Measurements from ENCODE around the gene QPRT. TPM values are rescaled to one million over a fixed set of nuclear protein-coding genes. Genes with fewer than 3 reads are reported as not detected.
"Not testable (repeated sequence)": the region's sequence is repeated elsewhere in the genome, so short reads cannot be mapped to it uniquely, and the experiment has no call there.

The QPRT gene
- polyA plus RNA-seq, 1 experiment, result 4.2 TPM

- no peak overlapping the region for H3K4me3 ChIP-seq (ENCODE audit: low read depth, low read length)
- POLR2A ChIA-PET, result no interaction called here
- CTCF ChIA-PET, result no interaction called here
- DNase-seq (ENCODE audit: low read depth), result no peak
- H3K36me3 ChIP-seq (ENCODE audit: control insufficient read depth, insufficient read depth, low read length), result no peaks in the 10 kb centered on the region
- H3K27me3 ChIP-seq (ENCODE audit: control insufficient read depth, insufficient read depth, low read length), result no peaks in the 10 kb centered on the region
- TF ChIP-seq CTCF (IDR thresholded peaks at IDR 0.05; ENCODE audit: insufficient read depth, low read depth, low read length), result no peak
Observed at GRCh38 chr16:29694384-29695195, 15.6 kb downstream of the QPRT start.

- H3K4me3 ChIP-seq (ENCODE audit: low read depth, low read length); DNase-seq (ENCODE audit: low read depth); H3K36me3 ChIP-seq (ENCODE audit: control insufficient read depth, insufficient read depth, low read length); H3K27me3 ChIP-seq (ENCODE audit: control insufficient read depth, insufficient read depth, low read length); POLR2A ChIA-PET: not testable (repeated sequence)
- CTCF ChIA-PET, result interaction anchor here (0.8 kb wide), 1 partner anchor 19 kb away, joined by 3 read pairs; no protein-coding TSS in a partner anchor
Observed at GRCh38 chr16:29695675-29696074, 16.7 kb downstream of the QPRT start.

DNA sequence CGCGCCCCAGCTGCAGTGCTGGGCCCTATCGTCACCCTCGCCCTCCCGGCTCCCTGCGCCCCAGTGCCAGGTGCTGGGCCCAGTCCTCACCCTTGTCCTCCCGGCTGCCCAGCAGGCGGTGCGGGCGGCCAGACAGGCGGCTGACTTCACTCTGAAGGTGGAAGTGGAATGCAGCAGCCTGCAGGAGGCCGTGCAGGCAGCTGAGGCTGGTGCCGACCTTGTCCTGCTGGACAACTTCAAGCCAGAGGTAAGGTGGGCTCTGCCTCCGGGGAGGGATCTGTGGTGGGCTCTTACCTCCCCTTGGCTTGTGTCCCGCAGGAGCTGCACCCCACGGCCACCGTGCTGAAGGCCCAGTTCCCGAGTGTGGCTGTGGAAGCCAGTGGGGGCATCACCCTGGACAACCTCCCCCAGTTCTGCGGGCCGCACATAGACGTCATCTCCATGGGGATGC, 17.9 kb downstream of the QPRT start:
- no peaks in the 10 kb centered on the region for H3K36me3 ChIP-seq (ENCODE audit: control insufficient read depth, insufficient read depth, low read length)
- ChIA-PET POLR2A (no interaction called here), CTCF (interaction anchor here (0.9 to 1.4 kb wide), 3 partner anchors 30 to 336 kb away, joined by 3 to 6 read pairs (median 3); no protein-coding TSS in a partner anchor)
- no peaks in the 10 kb centered on the region for H3K27me3 ChIP-seq (ENCODE audit: control insufficient read depth, insufficient read depth, low read length)
- DNase-seq (ENCODE audit: low read depth), result no peak
- H3K4me3 ChIP-seq (ENCODE audit: low read depth, low read length), result no peak overlapping the region
- TF ChIP-seq CTCF (IDR thresholded peaks at IDR 0.05; ENCODE audit: insufficient read depth, low read depth, low read length), result no peak

DNA sequence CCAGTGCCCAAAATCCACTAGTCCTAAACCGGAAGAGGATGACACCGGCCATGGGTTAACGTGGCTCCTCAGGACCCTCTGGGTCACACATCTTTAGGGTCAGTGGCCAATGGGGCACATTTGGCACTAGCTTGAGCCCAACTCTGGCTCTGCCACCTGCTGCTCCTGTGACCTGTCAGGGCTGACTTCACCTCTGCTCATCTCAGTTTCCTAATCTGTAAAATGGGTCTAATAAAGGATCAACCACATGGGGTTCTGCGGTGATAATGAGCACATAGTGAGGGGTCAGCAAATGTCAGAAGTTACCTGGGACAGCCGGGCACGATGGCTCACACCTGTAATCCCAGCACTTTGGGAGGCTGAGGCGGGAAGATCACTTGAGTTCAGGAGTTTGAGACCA, 18.4 kb downstream of the QPRT start:
- no peaks in the 10 kb centered on the region for H3K27me3 ChIP-seq (ENCODE audit: control insufficient read depth, insufficient read depth, low read length)
- ChIA-PET CTCF (interaction anchor here (0.9 to 1.4 kb wide), 3 partner anchors 31 to 335 kb away, joined by 3 to 6 read pairs (median 3); no protein-coding TSS in a partner anchor), POLR2A (no interaction called here)
- H3K36me3 ChIP-seq (ENCODE audit: control insufficient read depth, insufficient read depth, low read length), result no peaks in the 10 kb centered on the region
- H3K4me3 ChIP-seq (ENCODE audit: low read depth, low read length), result no peak overlapping the region
- no peak for DNase-seq (ENCODE audit: low read depth)
- no peak for TF ChIP-seq CTCF (IDR thresholded peaks at IDR 0.05; ENCODE audit: insufficient read depth, low read depth, low read length)

- TF ChIP-seq CTCF (IDR thresholded peaks at IDR 0.05; ENCODE audit: insufficient read depth, low read depth, low read length), result no peak
- ChIA-PET CTCF (interaction anchor here (2.2 kb wide), 1 partner anchor 30 kb away, joined by 16 read pairs; no protein-coding TSS in a partner anchor), POLR2A (no interaction called here)
- no peaks in the 10 kb centered on the region for H3K27me3 ChIP-seq (ENCODE audit: control insufficient read depth, insufficient read depth, low read length)
- no peak overlapping the region for H3K4me3 ChIP-seq (ENCODE audit: low read depth, low read length)
- DNase-seq (ENCODE audit: low read depth), result no peak
- no peaks in the 10 kb centered on the region for H3K36me3 ChIP-seq (ENCODE audit: control insufficient read depth, insufficient read depth, low read length)
Observed at GRCh38 chr16:29698042-29698441, 19.1 kb downstream of the QPRT start.

Data from BJ (cell line).